H1 (cell line): ENCODE measurements around the gene VPS35L. TPM values are rescaled to one million over a fixed set of nuclear protein-coding genes. Genes with fewer than 3 reads are reported as not detected.

ENCODE experiments used
- JUND ChIP-seq: IDR thresholded peaks from 2 replicates; pipeline ENCODE4 v1.6.1; 2011; ENCODE audit warnings: mild to moderate bottlenecking, improper control_type of control experiment, low read length
- MAFK ChIP-seq: IDR thresholded peaks from 2 replicates; pipeline ENCODE4 v1.6.1; 2012; ENCODE audit warnings: low read depth, mild to moderate bottlenecking, improper control_type of control experiment, low read length
- POLR2AphosphoS5 ChIP-seq: IDR thresholded peaks from 2 replicates; pipeline ENCODE4 v1.6.1; 2011; ENCODE audit warnings: low read depth, low read length
- RXRA ChIP-seq: IDR thresholded peaks from 2 replicates; pipeline ENCODE4 v1.6.1; 2011; ENCODE audit warnings: low read depth, mild to moderate bottlenecking, low read length, moderate library complexity; ENCODE audit not compliant: insufficient read depth
- SIN3A ChIP-seq, 2 experiments: IDR thresholded peaks in 1 of 2; conservative IDR thresholded peaks in 1 of 2; 2 replicates each; pipeline ENCODE4 v1.6.1; 2011 to 2012; ENCODE audit warnings: low read length in 2 of 2, improper control_type of control experiment in 1 of 2, low read depth in 1 of 2, mild to moderate bottlenecking in 1 of 2
- polyA plus RNA-seq, 7 experiments: library from polyadenylated mRNA; depleted of rRNA in 3 of 7; stranded (reverse) in 5 of 7; unstranded in 2 of 7; fragments of >200 nt in 5 of 7; fragments of 200-250 nt in 2 of 7; gene quantifications; 1 replicate in 5 of 7; 2 replicates in 1 of 7; 4 replicates in 1 of 7; pipeline versions ENCODE4 v1.2.1 to v1.2.3, GENCODE V29; 2011 to 2013; ENCODE audit warnings: missing spikeins in 2 of 7, mixed read lengths in 2 of 7
- total RNA-seq: library from RNA; stranded (reverse); fragmentation: NEBNext Ultra II Directional; extraction: Animal tissue kit (Norgen Biotek cat#: 25700); gene quantifications from 2 replicates; pipeline ENCODE4 v1.2.1, GENCODE V29; 2021

The VPS35L gene
- total and polyA plus RNA-seq, 2 of the 8 experiments (the other 6 are each of a cell fraction or from before 2014, with no cell fraction given) = 31.5 to 57.1 TPM

DNA sequence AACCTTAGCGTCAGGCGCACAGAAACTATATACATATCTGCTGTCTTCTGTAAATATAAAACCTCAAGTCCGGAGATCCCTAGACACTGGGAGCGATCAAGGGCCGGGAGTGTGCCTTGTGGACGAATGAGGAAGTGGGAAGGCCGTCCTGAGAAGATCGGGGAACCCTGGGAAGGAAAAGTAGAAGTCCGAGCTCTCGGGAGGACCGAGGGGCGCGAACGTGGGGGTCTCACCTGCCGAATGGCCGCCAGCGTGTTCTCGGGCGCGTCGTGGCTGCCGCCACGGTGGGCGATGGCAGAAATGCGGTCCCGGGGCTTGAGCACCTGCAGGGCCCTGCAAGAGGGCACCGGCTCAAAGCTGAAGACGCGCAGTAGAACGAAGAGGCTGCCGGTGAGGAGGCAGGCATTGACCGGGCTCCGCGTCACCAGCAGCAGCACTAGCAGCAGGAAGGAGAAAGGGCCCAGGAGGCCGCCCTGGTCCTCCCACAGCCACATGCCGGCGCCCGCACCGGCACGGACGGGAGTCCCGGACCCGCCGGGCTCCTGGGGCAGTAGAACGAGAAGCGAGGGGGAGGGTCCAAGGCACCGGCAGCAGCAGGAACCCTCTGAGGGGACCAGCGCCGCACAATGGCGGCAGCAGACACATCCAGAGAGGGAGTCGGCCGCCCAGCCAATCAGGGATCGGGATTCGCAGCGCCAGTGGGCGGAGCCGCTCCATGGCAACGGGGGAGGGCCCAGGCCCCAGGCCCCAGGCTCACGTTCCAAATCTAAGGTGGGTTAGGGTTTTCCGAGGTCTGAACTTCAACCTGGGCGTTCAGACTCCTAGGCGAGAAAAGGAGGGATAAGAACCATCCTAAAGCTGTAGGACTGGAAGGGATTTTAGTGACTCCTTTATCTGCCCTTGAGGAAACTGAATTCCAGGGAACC, 33.8 kb upstream of the VPS35L start, which contains the start of gene GDE1 (continued):
- TF ChIP-seq POLR2AphosphoS5 (peak; percentile 85), SIN3A (conservative IDR thresholded peaks at IDR 0.05 in 1 of 2, IDR thresholded peaks at IDR 0.05 in 1 of 2; ENCODE audit: low read depth in 1 of 2, low read length in 2 of 2) (peak in 1 of 2 experiments; percentile 78; a peak in 2 of 4 replicates), RXRA (no peak), JUND (no peak; the same call in 1 of the 2 replicates), MAFK (no peak)
- TF ChIP-seq, all 59 proteins: peak for 15
